ENCODE measurements around the gene HK2.
"Not testable (repeated sequence)": the region's sequence is repeated elsewhere in the genome, so short reads cannot be mapped to it uniquely, and the experiment has no call there.

HK2 gene

DNA sequence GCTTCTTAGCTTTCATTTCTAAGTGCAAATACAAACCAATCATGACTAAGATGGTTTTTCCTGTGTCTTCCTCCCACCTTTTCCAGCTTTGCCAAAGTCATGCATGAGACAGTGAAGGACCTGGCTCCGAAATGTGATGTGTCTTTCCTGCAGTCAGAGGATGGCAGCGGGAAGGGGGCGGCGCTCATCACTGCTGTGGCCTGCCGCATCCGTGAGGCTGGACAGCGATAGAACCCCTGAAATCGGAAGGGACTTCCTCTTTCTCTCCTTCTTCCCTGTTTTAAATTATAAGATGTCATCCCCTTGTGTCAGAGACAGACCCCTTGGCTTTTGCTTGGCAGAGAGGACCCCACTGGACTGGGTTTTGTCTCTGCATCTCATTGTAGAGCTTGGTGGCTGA lies 56.8 kb downstream of the HK2 start:
- H3K4me1 Mint-ChIP-seq: no peaks in the 10 kb centered on the region
- H3K9me3 Mint-ChIP-seq: no peaks in the 10 kb centered on the region
- H3K36me3 Mint-ChIP-seq: peaks cover 61% of the 10 kb centered on the region
- H3K4me3 Mint-ChIP-seq: no peak overlapping the region
- no peak overlapping the region for H3K27ac Mint-ChIP-seq
- no peaks in the 10 kb centered on the region for H3K27me3 Mint-ChIP-seq

DNA sequence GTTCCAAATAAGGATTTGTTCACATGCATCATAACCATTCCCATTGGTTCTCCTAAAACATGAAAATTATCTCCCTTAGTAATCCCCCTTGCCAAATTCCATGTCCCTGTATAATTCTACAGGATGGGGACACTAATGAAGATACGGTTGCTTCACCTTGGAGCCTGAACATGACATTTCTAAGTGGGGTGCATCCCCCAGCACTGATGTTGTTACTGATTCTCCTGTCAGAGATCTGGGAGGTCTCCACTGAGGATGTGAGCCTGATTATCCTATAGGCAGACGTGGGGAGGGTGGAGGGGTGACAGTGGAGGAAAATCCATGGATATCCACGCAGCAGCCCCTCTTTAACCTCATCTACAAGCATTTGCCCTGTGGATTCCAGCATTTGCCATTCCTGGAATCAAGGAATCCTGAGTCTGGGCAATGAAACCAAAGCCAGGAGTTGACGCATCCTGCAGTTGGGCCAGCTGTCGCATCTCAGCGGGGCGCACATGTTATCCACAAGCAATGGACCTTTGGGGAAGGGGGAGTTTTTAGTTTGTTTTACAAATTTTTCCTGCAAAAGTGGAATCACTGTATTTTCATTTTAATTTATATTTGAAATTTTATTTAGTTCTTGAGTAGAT lies 57.3 kb downstream of the HK2 start:
- no peaks in the 10 kb centered on the region for H3K27me3 Mint-ChIP-seq
- H3K27ac Mint-ChIP-seq: no peak overlapping the region
- H3K36me3 Mint-ChIP-seq: peaks cover 65% of the 10 kb centered on the region

DNA sequence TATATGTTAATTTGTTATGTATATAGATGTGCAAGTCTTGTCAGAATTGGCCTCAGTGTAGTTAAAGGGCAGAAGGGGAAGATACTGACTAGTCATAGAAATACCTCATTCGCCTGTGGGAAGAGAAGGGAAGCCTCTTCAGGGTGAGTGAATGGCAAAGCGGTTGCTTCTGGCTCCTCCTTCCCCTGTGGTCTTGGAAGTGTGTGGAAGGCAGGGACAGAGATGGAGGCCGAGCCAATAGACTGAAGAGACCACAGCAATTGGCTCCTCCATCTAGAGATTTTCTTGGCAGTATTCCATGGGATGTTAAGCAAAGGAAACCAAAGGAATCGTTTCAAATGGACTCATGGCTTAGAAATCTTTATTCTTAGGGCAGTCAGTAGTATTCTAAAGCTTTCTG lies 57.9 kb downstream of the HK2 start:
- not testable (repeated sequence) for H3K27me3 Mint-ChIP-seq, H3K4me1 Mint-ChIP-seq, H3K4me3 Mint-ChIP-seq, H3K27ac Mint-ChIP-seq, H3K9me3 Mint-ChIP-seq
- peaks cover 62% of the 10 kb centered on the region for H3K36me3 Mint-ChIP-seq

More for the DNA sequence above, 57.3 kb downstream of the HK2 start:
- H3K4me3 Mint-ChIP-seq: no peak overlapping the region
- no peaks in the 10 kb centered on the region for H3K9me3 Mint-ChIP-seq
- no peaks in the 10 kb centered on the region for H3K4me1 Mint-ChIP-seq

GRCh38 chr2:74892609-74893008 lies 58.7 kb downstream of the HK2 start:
- Mint-ChIP-seq H3K9me3 (no peaks in the 10 kb centered on the region), H3K27me3 (no peaks in the 10 kb centered on the region), H3K4me3 (no peak overlapping the region), H3K4me1 (no peaks in the 10 kb centered on the region), H3K36me3 (peaks cover 62% of the 10 kb centered on the region), H3K27ac (no peak overlapping the region)

- H3K36me3 Mint-ChIP-seq: peaks cover 63% of the 10 kb centered on the region
- no peak overlapping the region for H3K27ac Mint-ChIP-seq
- H3K4me3 Mint-ChIP-seq: no peak overlapping the region
- no peaks in the 10 kb centered on the region for H3K4me1 Mint-ChIP-seq
- no peaks in the 10 kb centered on the region for H3K27me3 Mint-ChIP-seq
- no peaks in the 10 kb centered on the region for H3K9me3 Mint-ChIP-seq
Observed at GRCh38 chr2:74893332-74893731, 59.4 kb downstream of the HK2 start.

- Mint-ChIP-seq H3K27ac (no peak overlapping the region), H3K36me3 (peaks cover 61% of the 10 kb centered on the region)
Observed at GRCh38 chr2:74894272-74894981, 60.5 kb downstream of the HK2 start.

DNA sequence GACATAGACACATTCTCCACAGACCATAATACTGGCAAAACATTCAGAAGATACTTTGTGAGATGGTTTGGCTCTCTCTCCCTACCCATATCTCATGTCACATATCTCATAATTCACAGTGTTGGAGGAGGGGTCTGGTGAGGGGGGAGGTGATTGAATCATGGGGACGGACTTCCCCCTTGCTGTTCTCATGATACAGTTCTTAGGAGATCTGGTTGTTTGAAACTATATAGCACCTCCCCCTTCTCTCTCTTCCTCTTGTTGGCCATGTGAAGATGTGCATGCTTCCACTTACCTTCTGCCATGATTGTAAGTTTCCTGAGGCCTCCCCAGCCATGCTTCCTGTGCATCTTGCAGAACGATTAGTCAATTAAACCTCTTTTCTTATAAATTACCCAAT lies 61.1 kb downstream of the HK2 start:
- no peaks in the 10 kb centered on the region for H3K9me3 Mint-ChIP-seq
- H3K27me3 Mint-ChIP-seq: no peaks in the 10 kb centered on the region
- H3K27ac Mint-ChIP-seq: no peak overlapping the region
- H3K4me1 Mint-ChIP-seq: no peaks in the 10 kb centered on the region
- H3K36me3 Mint-ChIP-seq: peaks cover 55% of the 10 kb centered on the region
- H3K4me3 Mint-ChIP-seq: no peak overlapping the region

More at GRCh38 chr2:74894272-74894981, 60.5 kb downstream of the HK2 start:
- Mint-ChIP-seq H3K4me1 (no peaks in the 10 kb centered on the region), H3K4me3 (no peak overlapping the region), H3K27me3 (no peaks in the 10 kb centered on the region), H3K9me3 (no peaks in the 10 kb centered on the region)

GRCh38 chr2:74896232-74896631 lies 62.3 kb downstream of the HK2 start:
- no peak overlapping the region for H3K4me3 Mint-ChIP-seq
- peaks cover 46% of the 10 kb centered on the region for H3K36me3 Mint-ChIP-seq
- H3K27ac Mint-ChIP-seq: no peak overlapping the region
- no peaks in the 10 kb centered on the region for H3K9me3 Mint-ChIP-seq
- H3K27me3 Mint-ChIP-seq: no peaks in the 10 kb centered on the region
- no peaks in the 10 kb centered on the region for H3K4me1 Mint-ChIP-seq

DNA sequence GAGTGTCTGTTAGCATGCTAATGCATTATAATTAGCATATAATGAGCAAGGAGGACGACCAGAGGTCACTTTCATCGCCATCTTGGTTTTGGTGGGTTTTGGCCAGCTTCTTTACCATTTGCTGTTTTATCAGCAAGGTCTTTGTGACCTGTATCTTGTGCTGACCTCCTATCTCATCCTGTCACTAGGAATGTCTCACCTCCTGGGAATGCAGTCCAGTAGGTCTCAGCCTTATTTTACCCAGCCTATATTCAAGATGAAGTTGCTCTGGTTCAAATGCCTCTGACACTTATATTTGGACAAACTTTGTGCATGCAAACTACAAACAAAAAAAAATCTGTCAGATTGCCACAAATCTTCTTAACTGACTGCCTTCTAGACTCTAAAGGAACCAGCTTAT lies 66.3 kb downstream of the HK2 start:
- H3K27me3 Mint-ChIP-seq, H3K9me3 Mint-ChIP-seq, H3K4me3 Mint-ChIP-seq, H3K4me1 Mint-ChIP-seq, H3K27ac Mint-ChIP-seq: not testable (repeated sequence)
- peaks cover 20% of the 10 kb centered on the region for H3K36me3 Mint-ChIP-seq

DNA sequence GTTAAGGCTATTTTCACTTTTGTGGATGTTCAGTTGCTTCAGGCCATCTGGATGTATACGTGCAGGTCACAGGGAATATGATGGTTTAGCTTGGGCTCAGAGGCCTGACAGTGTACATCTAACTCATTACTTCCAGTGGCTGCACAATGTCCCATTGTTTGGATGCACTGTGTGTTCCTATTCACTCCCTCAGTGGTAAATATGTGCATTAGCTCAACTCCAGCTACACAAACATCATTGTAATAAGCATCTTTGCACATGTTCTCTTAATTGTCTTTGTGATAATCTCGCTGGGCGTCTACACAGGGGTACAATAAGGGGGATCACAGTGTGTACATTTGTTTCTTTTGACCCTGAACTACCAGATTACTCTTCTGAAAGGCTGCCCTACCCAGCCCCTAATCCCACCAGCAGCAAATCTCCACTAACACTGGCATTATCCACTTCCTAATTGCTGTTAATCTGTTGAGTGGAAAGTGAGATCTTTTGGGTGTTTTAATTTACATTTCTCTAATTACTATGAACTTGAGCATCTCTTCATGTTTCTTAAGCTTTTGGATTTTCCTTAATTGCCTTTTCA lies 68.4 kb downstream of the HK2 start:
- Mint-ChIP-seq H3K4me3 (no peak overlapping the region), H3K4me1 (no peaks in the 10 kb centered on the region), H3K27ac (no peak overlapping the region), H3K9me3 (no peaks in the 10 kb centered on the region), H3K36me3 (peaks cover 7% of the 10 kb centered on the region), H3K27me3 (no peaks in the 10 kb centered on the region)

DNA sequence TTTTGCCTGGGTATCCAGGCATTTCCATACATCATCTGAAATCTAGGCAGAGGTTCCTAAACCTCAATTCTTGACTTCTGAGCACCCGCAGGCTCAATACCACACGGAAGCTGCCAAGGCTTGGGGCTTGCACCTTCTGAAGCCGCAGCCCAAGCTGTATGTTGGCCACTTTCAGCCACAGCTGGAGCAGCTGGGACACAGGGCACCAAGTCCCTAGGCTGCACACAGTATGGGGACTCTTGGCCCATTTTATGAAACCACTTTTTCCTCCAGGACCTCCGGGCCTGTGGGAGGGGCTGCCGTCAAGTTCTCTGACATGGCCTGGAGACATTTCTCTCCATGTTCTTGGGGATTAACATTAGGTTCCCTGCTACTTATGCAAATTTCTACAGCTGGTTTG lies 72.5 kb downstream of the HK2 start:
- no peak overlapping the region for H3K4me3 Mint-ChIP-seq
- H3K27ac Mint-ChIP-seq: no peak overlapping the region
- H3K36me3 Mint-ChIP-seq: peaks cover 2% of the 10 kb centered on the region
- no peaks in the 10 kb centered on the region for H3K9me3 Mint-ChIP-seq
- peaks cover 4% of the 10 kb centered on the region for H3K4me1 Mint-ChIP-seq
- H3K27me3 Mint-ChIP-seq: peaks cover 15% of the 10 kb centered on the region

DNA sequence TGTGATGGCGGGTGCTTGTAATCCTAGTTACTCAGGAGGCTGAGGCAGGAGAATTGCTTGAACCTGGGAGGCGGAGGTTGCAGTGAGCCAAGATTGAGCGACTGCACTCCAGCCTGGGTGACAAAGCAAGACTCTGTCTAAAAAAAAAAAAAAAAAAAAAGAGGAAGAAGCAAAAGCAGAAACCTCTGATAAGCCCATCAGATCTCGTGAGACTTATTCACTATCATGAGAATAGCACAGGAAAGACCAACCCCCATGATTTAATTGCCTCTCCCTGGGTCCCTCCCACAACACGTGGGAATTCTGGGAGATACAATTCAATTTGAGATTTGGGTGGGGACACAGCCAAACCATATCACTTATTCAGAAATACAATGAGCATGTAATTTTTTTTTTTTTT lies 73.6 kb downstream of the HK2 start:
- H3K36me3 Mint-ChIP-seq, H3K27ac Mint-ChIP-seq, H3K4me1 Mint-ChIP-seq, H3K4me3 Mint-ChIP-seq, H3K9me3 Mint-ChIP-seq: not testable (repeated sequence)
- peaks cover 15% of the 10 kb centered on the region for H3K27me3 Mint-ChIP-seq

DNA sequence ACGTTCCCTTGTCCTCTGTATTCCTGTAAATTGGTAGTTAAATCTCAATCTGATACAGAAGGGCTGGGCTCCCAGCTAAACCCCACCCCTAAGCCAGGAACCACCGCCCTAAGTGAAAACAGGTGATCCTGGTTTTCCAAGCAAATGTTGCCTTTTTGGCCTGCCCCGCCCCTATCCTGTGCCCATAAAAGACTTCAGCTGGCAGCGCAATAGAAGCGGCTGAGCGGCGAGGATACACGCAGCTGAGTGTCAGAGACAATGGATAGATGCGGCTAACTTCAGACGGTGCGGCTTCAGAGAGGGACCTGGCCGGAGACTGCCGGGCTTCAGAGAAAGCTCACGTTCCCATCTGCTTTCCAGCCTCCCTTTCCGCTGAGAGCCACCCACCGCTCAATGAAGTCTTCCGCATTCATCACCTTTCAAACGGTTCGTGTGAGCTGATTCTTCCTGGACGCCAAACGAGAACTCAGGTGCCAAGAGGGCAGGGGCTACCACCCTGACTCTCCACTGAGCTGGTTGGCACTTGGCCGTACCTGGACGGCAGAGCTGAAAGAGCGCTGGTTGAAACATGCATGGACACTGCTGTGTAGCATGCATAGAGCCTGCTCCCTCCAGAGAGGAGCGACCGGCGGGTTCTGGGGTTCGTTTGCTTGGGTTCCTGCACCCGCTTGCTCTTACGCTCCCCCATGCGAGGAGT lies 75.0 kb downstream of the HK2 start:
- H3K9me3 Mint-ChIP-seq: no peaks in the 10 kb centered on the region
- peaks cover 15% of the 10 kb centered on the region for H3K27me3 Mint-ChIP-seq
- H3K4me3 Mint-ChIP-seq: no peak overlapping the region
- no peak overlapping the region for H3K27ac Mint-ChIP-seq
- peaks cover 4% of the 10 kb centered on the region for H3K4me1 Mint-ChIP-seq
- H3K36me3 Mint-ChIP-seq: peaks cover 2% of the 10 kb centered on the region

DNA sequence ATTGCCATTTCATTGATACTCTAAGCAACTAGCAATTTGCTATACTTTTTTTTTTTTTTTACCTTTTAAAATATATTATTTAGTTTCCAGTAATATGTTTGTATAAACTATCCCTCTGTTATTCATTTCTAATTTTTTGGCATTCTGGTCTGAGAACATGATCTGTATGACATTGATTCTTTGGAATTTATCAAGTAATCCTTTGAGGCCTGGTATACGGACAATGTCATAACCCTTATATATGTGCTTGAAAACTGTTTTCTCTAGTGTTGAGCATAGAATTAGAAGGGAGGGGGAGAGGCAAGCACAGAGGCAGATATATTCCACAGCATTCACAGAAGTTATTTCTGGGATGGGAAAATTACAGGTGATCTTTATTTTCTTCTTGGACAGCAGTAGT lies 76.3 kb downstream of the HK2 start:
- Mint-ChIP-seq H3K4me3 (no peak overlapping the region), H3K27ac (no peak overlapping the region), H3K9me3 (no peaks in the 10 kb centered on the region), H3K4me1 (peaks cover 4% of the 10 kb centered on the region), H3K27me3 (peaks cover 16% of the 10 kb centered on the region), H3K36me3 (peaks cover 2% of the 10 kb centered on the region)

DNA sequence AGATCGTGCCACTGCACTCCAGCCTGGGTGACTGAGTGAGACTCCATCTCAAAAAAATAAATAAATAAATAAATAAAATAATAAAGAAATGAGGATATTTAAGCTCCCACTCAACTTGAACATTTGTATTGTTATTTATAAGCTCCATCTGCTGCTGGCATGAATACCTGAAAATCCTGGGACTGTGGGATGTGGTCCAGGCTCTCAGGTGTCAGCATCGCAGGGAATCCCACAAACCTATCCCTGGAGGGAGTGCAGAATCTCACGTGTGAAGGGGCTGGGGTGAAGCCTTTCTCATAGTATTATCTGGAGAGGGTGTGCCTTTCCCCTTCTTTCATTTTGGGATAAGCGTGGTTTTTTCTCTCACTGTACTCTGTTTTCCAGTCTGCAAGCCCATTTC lies 77.1 kb downstream of the HK2 start:
- peaks cover 16% of the 10 kb centered on the region for H3K27me3 Mint-ChIP-seq
- peaks cover 4% of the 10 kb centered on the region for H3K4me1 Mint-ChIP-seq

DNA sequence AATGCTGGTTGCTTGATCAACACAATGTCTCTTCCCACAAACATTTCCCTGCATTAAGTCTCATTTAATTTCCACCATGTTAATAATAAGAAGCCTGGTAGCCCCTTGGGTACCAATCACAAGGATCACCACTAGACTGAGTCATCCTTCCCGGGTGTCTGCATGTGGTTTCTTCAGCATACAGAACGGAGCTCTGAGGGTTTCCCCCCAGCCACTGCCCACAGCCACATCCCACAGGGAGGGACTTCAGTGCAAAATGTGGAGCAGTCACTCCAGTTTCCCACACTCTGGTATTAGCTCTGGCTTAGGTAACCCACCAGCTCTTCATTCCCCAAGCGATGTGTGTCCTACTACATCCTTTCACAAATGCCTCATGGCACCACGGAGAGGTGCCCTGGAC lies 81.8 kb downstream of the HK2 start:
- no peaks in the 10 kb centered on the region for H3K36me3 Mint-ChIP-seq
- H3K4me3 Mint-ChIP-seq: no peak overlapping the region
- H3K4me1 Mint-ChIP-seq: no peaks in the 10 kb centered on the region
- no peaks in the 10 kb centered on the region for H3K9me3 Mint-ChIP-seq
- H3K27me3 Mint-ChIP-seq: peaks cover 4% of the 10 kb centered on the region
- H3K27ac Mint-ChIP-seq: no peak overlapping the region

More for the DNA sequence above, 77.1 kb downstream of the HK2 start:
- H3K36me3 Mint-ChIP-seq: peaks cover 2% of the 10 kb centered on the region
- H3K4me3 Mint-ChIP-seq: no peak overlapping the region
- H3K9me3 Mint-ChIP-seq: no peaks in the 10 kb centered on the region
- H3K27ac Mint-ChIP-seq: no peak overlapping the region
